ENCODE results near the gene KCNQ1OT1.

DNA sequence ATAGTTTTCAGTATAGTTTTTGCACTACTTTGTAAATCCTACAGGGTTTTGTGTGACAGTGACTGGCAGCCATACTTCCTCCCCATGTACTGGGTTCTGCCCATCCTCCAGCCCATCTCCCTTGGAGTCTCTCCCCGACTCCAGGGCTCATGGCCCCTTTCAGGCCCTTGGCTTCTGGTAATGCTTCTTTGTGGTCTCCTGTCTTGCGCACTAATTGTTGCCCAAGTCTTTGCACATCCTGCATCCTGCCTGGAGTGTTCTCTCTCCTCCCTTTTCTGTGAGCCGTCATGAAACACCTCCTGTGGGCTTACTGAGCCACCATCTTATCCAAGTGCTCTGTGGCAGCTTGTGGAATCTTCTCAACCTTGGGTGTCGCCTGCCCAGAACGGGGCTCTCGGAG is 11.4 kb upstream of the KCNQ1OT1 start:
- TF ChIP-seq POLR2A (IDR thresholded peaks at IDR 0.05; ENCODE audit: low read depth) (no peak), EP300 (IDR thresholded peaks at IDR 0.05) (no peak)
